ENCODE data around the gene PRCD. TPM values are rescaled to one million over a fixed set of nuclear protein-coding genes. Genes with fewer than 3 reads are reported as not detected.
"Not testable (repeated sequence)": the region's sequence is repeated elsewhere in the genome, so short reads cannot be mapped to it uniquely, and the experiment has no call there.

PRCD gene
- total RNA-seq, 1 donor from 2014 or later: 0.52 TPM

DNA sequence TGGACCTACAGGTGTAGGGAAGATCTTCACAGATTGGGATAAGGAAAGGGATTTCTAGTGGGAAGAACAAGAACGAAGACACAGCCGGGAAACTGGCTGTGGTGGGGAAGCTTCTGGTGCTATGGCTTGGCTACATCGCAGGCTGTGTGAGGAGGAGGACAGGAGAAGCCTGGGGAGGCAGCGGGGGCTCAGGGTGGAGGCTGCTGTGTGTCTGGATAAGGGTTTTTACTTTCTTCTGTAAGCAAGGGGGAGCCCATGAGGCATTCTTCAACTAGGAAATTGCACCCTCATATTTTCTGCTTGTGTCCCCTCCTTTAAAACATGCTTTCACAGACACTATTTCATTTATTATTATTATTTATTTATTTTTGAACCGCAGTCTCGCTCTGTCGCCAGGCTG is 35.7 kb upstream of the PRCD start:
- H3K9ac ChIP-seq (ENCODE audit: low read depth in 1 of 3, low read length in 3 of 3): no peak overlapping the region
- H3K4me1 ChIP-seq (ENCODE audit: control insufficient read depth in 3 of 3, insufficient read depth in 3 of 3, low read length in 3 of 3): peaks cover 24 to 32% (median 29%) of the 10 kb centered on the region in 3 donors
- no peaks in the 10 kb centered on the region for H3K36me3 ChIP-seq (ENCODE audit: control insufficient read depth in 3 of 3, insufficient read depth in 3 of 3, low read length in 3 of 3)
- no peak overlapping the region for H3K4me3 ChIP-seq (ENCODE audit: low read length in 3 of 3)
- no peak overlapping the region for H3K27ac ChIP-seq (ENCODE audit: low read depth, low read length)
- peaks cover 0 to 9% (median 2%) of the 10 kb centered on the region in 3 donors for H3K27me3 ChIP-seq (ENCODE audit: control insufficient read depth in 3 of 3, insufficient read depth in 3 of 3, low read length in 3 of 3)
- H3K9me3 ChIP-seq (ENCODE audit: control insufficient read depth in 3 of 3, low read length in 3 of 3): no peaks in the 10 kb centered on the region

DNA sequence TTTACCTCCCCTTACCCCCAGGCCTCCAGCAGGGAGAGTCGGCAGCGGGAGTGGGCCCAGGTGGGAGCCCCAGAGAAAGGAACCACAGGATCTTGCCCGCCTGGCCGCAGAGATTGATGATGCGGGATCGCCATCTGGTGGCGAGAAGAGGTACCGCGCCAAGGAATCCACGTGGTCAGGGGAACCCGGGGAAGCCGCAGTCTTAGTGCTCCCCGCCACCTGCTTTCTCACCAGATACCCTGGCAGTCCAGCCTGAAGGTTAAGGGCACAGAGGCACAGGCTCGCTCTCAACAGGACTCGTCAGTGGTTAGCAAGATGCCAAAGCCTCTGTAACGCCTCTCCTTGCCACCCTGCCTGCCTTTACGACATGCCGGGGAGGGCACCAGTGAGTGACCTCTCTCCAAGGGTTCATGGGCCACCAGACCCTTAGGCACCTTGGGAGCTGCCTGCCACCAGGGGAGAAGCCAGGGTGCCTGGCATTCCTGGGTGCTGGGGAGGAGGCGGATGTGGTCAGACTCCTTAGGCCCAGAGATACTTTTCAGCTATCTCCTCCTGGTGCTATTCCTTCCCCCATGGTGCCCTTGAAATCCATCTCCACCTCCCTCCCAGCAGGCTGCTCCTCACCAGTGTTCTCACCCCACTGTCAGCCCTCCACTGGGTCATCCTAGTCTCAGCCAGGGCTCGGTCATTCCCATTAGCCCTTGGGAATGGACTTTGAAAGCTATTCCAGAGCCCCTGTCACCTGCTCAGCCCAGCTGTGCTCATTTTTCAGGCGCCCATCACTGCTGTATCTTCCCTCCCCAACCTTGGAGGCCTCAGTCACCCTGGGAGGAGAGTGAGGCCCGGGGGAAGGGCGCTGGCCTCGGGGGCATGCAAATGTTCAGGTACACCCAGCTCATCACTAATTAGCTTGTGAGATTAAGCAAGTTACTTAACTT is 33.2 kb upstream of the PRCD start:
- Histone ChIP-seq H3K9ac (ENCODE audit: low read depth in 1 of 3, low read length in 3 of 3) (peak overlapping the region in 2 of 3 donors; percentile 33 to 50), H3K4me1 (ENCODE audit: control insufficient read depth in 3 of 3, insufficient read depth in 3 of 3, low read length in 3 of 3) (peaks cover 10 to 17% (median 16%) of the 10 kb centered on the region in 3 donors), H3K27ac (ENCODE audit: low read depth, low read length) (no peak overlapping the region), H3K4me3 (ENCODE audit: low read length in 3 of 3) (peak overlapping the region in 1 of 3 donors; percentile 54), H3K36me3 (ENCODE audit: control insufficient read depth in 3 of 3, insufficient read depth in 3 of 3, low read length in 3 of 3) (no peaks in the 10 kb centered on the region), H3K27me3 (ENCODE audit: control insufficient read depth in 3 of 3, insufficient read depth in 3 of 3, low read length in 3 of 3) (peaks cover 0 to 9% (median 2%) of the 10 kb centered on the region in 3 donors), H3K9me3 (ENCODE audit: control insufficient read depth in 3 of 3, low read length in 3 of 3) (no peaks in the 10 kb centered on the region)

DNA sequence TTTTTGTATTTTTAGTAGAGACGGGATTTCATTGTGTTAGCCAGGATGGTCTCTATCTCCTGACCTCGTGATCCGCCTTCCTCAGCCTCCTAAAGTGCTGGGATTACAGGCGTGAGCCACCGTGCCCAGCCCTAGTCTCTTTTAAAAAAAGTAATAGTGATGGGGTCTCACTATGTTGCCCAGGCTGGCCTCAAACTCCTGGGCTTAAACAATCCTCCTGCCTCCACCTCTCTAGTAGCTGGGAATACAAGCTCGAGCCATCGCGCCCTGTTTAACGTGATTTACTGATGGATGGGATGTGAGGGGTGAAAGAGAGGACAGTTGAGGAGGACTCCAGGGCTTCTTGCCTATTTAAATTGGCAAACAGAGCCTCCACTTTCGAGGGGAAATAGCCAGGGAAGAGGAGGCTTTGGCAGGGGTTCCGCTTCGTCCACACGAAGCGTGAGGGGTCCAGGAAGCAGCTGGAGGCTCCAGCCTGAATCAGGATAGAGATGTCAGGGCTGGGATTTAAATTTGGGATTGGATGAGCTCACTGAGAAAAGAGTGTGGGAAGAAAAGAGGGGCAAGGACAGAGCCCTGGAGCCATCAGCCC is 31.3 kb upstream of the PRCD start:
- peaks cover 8 to 13% (median 13%) of the 10 kb centered on the region in 3 donors for H3K4me1 ChIP-seq (ENCODE audit: control insufficient read depth in 3 of 3, insufficient read depth in 3 of 3, low read length in 3 of 3)
- H3K9ac ChIP-seq (ENCODE audit: low read depth in 1 of 3, low read length in 3 of 3); H3K9me3 ChIP-seq (ENCODE audit: control insufficient read depth in 3 of 3, low read length in 3 of 3); H3K27me3 ChIP-seq (ENCODE audit: control insufficient read depth in 3 of 3, insufficient read depth in 3 of 3, low read length in 3 of 3); H3K4me3 ChIP-seq (ENCODE audit: low read length in 3 of 3); H3K27ac ChIP-seq (ENCODE audit: low read depth, low read length); H3K36me3 ChIP-seq (ENCODE audit: control insufficient read depth in 3 of 3, insufficient read depth in 3 of 3, low read length in 3 of 3): not testable (repeated sequence)

DNA sequence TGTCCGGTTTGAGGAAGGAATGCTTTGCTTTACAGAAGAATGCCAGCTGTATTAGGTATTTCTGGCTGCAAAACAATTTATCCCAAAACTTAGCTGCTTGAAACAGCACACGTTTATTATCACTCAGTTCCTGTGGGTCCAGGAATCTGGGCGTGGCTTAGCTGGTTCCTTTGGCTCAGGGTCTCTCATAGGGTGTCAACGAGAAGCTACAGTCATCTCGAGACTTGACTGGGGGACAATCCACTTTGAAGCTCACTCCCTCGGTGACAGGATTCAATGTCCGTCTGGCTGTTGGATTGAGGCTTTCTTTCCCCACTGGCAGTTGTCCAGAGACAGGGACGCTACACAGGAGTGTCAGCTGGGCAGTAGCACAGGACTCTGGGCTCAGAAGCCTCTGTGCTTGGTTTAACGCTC is 29.0 kb upstream of the PRCD start:
- Histone ChIP-seq H3K4me1 (ENCODE audit: control insufficient read depth in 3 of 3, insufficient read depth in 3 of 3, low read length in 3 of 3) (peaks cover 15 to 22% (median 20%) of the 10 kb centered on the region in 3 donors), H3K27ac (ENCODE audit: low read depth, low read length) (no peak overlapping the region), H3K27me3 (ENCODE audit: control insufficient read depth in 3 of 3, insufficient read depth in 3 of 3, low read length in 3 of 3) (peaks cover 0 to 9% (median 2%) of the 10 kb centered on the region in 3 donors)

DNA sequence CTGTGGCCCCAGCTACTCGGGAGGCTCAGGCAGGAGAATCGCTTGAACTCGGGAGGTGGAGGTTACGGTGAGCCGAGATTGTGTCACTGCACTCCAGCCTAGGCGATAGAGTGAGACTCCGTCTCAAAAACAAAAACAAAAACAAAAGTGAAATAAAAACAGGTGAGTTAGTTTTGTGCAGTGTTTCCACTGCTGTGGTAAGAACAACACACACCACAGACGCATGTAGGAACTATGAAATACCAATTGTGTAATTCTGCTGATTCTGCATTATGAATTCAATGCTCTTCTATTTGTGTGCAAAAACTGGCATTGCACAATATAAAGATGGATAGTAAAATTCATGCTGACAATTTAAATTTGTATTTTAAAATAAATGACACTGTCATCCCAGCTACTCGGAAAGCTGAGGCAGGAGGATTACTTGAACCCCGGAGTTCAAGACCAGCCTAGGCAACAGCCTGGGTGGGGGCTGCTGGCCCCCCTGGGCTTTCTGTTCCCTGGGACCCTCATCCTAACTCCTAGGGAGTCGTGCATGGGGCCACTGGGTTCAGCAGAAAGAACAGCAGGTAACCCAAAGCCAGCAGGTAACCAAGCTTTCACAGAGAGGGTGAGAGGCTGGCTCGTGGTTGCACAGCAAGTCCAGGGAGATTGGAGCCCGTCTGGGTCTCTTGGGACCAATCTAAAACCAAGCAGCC is 28.0 kb upstream of the PRCD start:
- peaks cover 12 to 17% (median 15%) of the 10 kb centered on the region in 3 donors for H3K4me1 ChIP-seq (ENCODE audit: control insufficient read depth in 3 of 3, insufficient read depth in 3 of 3, low read length in 3 of 3)
- no peak overlapping the region for H3K4me3 ChIP-seq (ENCODE audit: low read length in 3 of 3)
- H3K9ac ChIP-seq (ENCODE audit: low read depth in 1 of 3, low read length in 3 of 3): no peak overlapping the region
- peaks cover 0 to 5% (median 2%) of the 10 kb centered on the region in 3 donors for H3K27me3 ChIP-seq (ENCODE audit: control insufficient read depth in 3 of 3, insufficient read depth in 3 of 3, low read length in 3 of 3)
- H3K27ac ChIP-seq (ENCODE audit: low read depth, low read length): no peak overlapping the region
- no peaks in the 10 kb centered on the region for H3K36me3 ChIP-seq (ENCODE audit: control insufficient read depth in 3 of 3, insufficient read depth in 3 of 3, low read length in 3 of 3)
- H3K9me3 ChIP-seq (ENCODE audit: control insufficient read depth in 3 of 3, low read length in 3 of 3): no peaks in the 10 kb centered on the region

More for the DNA sequence above, 29.0 kb upstream of the PRCD start:
- H3K9ac ChIP-seq (ENCODE audit: low read depth in 1 of 3, low read length in 3 of 3): peak overlapping the region in 1 of 3 donors; percentile 33
- no peak overlapping the region for H3K4me3 ChIP-seq (ENCODE audit: low read length in 3 of 3)
- H3K9me3 ChIP-seq (ENCODE audit: control insufficient read depth in 3 of 3, low read length in 3 of 3): no peaks in the 10 kb centered on the region
- no peaks in the 10 kb centered on the region for H3K36me3 ChIP-seq (ENCODE audit: control insufficient read depth in 3 of 3, insufficient read depth in 3 of 3, low read length in 3 of 3)

DNA sequence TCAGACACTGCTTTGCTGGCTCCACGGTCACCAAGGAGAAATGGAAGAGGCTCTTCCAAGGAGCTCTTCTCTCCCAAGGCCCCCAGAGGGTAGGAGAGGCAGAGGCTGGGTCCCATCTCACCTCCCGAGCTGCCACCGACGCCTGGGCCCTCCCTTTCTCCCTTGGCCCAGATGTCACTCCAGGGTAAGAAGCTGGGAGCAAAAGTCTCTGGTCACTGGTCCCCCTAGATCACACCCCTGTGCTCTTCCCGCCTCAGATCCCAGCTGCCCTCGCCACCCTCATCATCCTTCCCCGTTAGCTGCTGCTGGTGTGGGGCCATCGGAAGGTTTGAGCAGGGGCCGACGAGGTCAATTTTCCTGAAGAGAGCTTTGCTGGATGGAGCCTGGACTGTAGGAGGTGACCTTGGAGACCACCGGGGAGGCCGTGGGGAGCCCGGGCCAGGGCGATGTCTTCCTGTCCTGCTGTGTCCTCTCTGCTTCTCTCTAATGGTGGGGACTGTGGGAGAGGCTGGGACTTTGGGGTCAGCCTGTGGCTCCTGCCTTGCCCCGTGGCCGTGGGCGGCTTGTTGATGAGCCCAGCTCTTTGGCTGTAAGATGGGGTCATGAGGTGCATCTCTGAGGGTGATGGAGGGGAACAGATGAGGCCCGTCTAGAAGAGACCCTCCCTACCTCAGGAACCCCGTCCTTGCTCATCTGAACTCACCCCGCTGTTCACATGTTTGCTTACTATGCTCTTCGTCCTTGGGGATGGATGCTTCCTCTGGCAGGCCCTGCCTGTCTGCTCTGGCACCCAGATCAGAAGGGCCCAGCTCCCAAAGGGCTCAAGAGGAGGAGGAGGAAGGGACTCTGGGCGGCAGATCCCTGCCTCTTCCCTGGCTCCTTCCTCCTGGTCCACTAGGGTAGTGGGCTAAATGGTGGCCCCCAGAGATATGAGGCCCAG is 27.2 kb upstream of the PRCD start:
- Histone ChIP-seq H3K4me1 (ENCODE audit: control insufficient read depth in 3 of 3, insufficient read depth in 3 of 3, low read length in 3 of 3) (peaks cover 12 to 15% (median 13%) of the 10 kb centered on the region in 3 donors), H3K27me3 (ENCODE audit: control insufficient read depth in 3 of 3, insufficient read depth in 3 of 3, low read length in 3 of 3) (peaks cover 0 to 2% (median 2%) of the 10 kb centered on the region in 3 donors), H3K27ac (ENCODE audit: low read depth, low read length) (no peak overlapping the region), H3K36me3 (ENCODE audit: control insufficient read depth in 3 of 3, insufficient read depth in 3 of 3, low read length in 3 of 3) (no peaks in the 10 kb centered on the region), H3K9ac (ENCODE audit: low read depth in 1 of 3, low read length in 3 of 3) (no peak overlapping the region), H3K9me3 (ENCODE audit: control insufficient read depth in 3 of 3, low read length in 3 of 3) (no peaks in the 10 kb centered on the region), H3K4me3 (ENCODE audit: low read length in 3 of 3) (no peak overlapping the region)

DNA sequence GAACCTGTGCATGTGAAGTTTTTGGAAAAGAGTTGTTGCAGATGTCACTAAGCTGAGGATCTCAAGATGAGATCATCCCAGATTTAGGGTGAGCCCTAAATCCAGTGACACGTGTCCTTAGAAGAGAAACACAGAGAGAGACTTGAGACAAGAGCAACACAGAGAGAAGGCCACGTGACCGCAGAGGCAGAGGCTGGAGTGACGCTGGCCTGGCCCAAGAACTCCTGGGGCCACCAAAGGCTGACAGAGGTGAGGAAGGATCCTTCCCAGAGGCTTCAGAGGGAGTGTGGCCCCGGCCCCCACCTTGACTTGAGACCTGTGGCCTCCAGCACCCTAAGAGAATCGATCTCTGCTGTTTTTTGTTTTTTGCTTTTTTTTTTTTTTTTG is 26.5 kb upstream of the PRCD start:
- Histone ChIP-seq H3K4me3 (ENCODE audit: low read length in 3 of 3) (no peak overlapping the region), H3K27me3 (ENCODE audit: control insufficient read depth in 3 of 3, insufficient read depth in 3 of 3, low read length in 3 of 3) (no peaks in the 10 kb centered on the region), H3K4me1 (ENCODE audit: control insufficient read depth in 3 of 3, insufficient read depth in 3 of 3, low read length in 3 of 3) (peaks cover 12 to 15% (median 13%) of the 10 kb centered on the region in 3 donors), H3K9me3 (ENCODE audit: control insufficient read depth in 3 of 3, low read length in 3 of 3) (no peaks in the 10 kb centered on the region), H3K27ac (ENCODE audit: low read depth, low read length) (no peak overlapping the region), H3K9ac (ENCODE audit: low read depth in 1 of 3, low read length in 3 of 3) (no peak overlapping the region), H3K36me3 (ENCODE audit: control insufficient read depth in 3 of 3, insufficient read depth in 3 of 3, low read length in 3 of 3) (no peaks in the 10 kb centered on the region)

DNA sequence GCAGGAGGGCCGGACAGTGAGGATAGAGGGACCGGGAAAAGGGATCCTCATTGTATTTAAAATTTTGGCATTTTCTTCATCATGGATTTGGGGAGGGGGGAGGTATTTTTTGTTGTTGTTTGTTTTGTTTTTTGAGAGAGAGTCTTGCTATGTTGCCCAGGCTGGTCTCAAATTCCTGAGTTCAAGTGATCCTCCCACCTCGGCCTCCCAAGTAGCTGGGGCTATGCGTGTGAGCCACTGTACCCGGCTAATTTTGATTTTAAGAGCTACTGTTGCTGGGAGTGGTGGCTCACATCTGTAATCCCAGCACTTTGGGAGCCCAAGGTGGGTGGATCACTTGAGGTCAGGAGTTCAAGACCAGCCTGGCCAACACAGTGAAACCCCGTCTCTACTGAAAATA is 25.5 kb upstream of the PRCD start:
- H3K9me3 ChIP-seq (ENCODE audit: control insufficient read depth in 3 of 3, low read length in 3 of 3); H3K36me3 ChIP-seq (ENCODE audit: control insufficient read depth in 3 of 3, insufficient read depth in 3 of 3, low read length in 3 of 3); H3K4me3 ChIP-seq (ENCODE audit: low read length in 3 of 3); H3K27me3 ChIP-seq (ENCODE audit: control insufficient read depth in 3 of 3, insufficient read depth in 3 of 3, low read length in 3 of 3); H3K9ac ChIP-seq (ENCODE audit: low read depth in 1 of 3, low read length in 3 of 3); H3K27ac ChIP-seq (ENCODE audit: low read depth, low read length): not testable (repeated sequence)
- peaks cover 12 to 15% (median 13%) of the 10 kb centered on the region in 3 donors for H3K4me1 ChIP-seq (ENCODE audit: control insufficient read depth in 3 of 3, insufficient read depth in 3 of 3, low read length in 3 of 3)

DNA sequence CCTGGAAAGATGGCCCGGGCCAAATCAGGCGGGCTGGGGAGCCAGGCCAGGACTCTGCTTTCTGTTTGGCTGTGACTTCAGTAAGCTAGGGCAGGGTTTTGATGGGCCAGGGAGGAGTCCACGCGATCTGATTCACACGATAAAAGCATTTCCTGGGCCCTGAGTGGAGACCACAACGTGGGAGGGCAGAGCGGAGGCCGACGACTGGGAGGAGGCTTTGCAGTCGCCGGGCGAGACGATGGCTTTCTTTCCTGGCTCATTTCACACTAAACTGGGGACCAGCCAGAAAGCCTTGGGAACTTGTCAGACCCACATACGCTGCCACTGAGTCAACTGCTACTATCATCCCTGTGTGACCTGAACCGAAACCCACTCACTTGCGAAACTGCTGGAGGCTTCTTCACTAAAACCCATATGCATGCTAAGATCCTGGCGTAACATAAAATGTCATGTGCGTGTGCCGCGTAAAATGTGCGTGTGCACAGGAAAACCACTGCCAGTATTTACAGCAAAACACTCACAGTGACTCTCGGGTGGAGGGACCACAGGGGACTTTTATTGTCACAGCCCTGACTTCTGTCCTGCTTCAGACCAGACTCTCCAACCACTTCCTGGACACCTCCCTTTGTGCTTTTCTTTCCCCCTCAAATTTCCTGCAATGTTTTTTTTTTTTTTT is 24.4 kb upstream of the PRCD start:
- Histone ChIP-seq H3K36me3 (ENCODE audit: control insufficient read depth in 3 of 3, insufficient read depth in 3 of 3, low read length in 3 of 3) (no peaks in the 10 kb centered on the region), H3K9me3 (ENCODE audit: control insufficient read depth in 3 of 3, low read length in 3 of 3) (no peaks in the 10 kb centered on the region), H3K9ac (ENCODE audit: low read depth in 1 of 3, low read length in 3 of 3) (peak overlapping the region; percentile 58 to 80 (median 71)), H3K27ac (ENCODE audit: low read depth, low read length) (peak overlapping the region; percentile 79), H3K27me3 (ENCODE audit: control insufficient read depth in 3 of 3, insufficient read depth in 3 of 3, low read length in 3 of 3) (peaks cover 0 to 4% (median 0%) of the 10 kb centered on the region in 3 donors), H3K4me1 (ENCODE audit: control insufficient read depth in 3 of 3, insufficient read depth in 3 of 3, low read length in 3 of 3) (peaks cover 12 to 15% (median 13%) of the 10 kb centered on the region in 3 donors), H3K4me3 (ENCODE audit: low read length in 3 of 3) (peak overlapping the region; percentile 47 to 73 (median 71))
